Measurements from ENCODE around the gene PANK4. TPM values are rescaled to one million over a fixed set of nuclear protein-coding genes. Genes with fewer than 3 reads are reported as not detected.

The PANK4 gene
- total and polyA plus RNA-seq, 3 donors (not counting 1 experiment from before 2014, with no cell fraction given), result 14.2 to 28.5 (median 14.9) TPM

Other genes starting within 250 kb of the PANK4 start
- gene MORN1, start 135.0 kb downstream of the PANK4 start, total RNA-seq, result 10 to 100 TPM in 1 of 2 donors, 1 to 10 TPM in 1; 9.8 to 12.8 TPM
- 4.0 TPM for gene MORN1, start 135.0 kb downstream of the PANK4 start, polyA plus RNA-seq
- 100 to 1,000 TPM in 1 of 2 donors, 10 to 100 TPM in 1; 45.5 to 162 TPM for gene RER1, start 134.8 kb downstream of the PANK4 start, total RNA-seq
- 131 TPM for gene RER1, start 134.8 kb downstream of the PANK4 start, polyA plus RNA-seq
- 10 to 100 TPM; 29.5 to 32.8 TPM for gene PEX10, start 114.0 kb downstream of the PANK4 start, total RNA-seq
- gene PEX10, start 114.0 kb downstream of the PANK4 start, polyA plus RNA-seq, result 22.4 TPM
- gene PLCH2, start 50.3 kb downstream of the PANK4 start, total RNA-seq, result 100 to 1,000 TPM; 113 to 157 TPM
- gene PLCH2, start 50.3 kb downstream of the PANK4 start, polyA plus RNA-seq, result 56.2 TPM
- gene HES5, start 3.7 kb upstream of the PANK4 start, total RNA-seq, result not detected
- gene HES5, start 3.7 kb upstream of the PANK4 start, polyA plus RNA-seq, result not detected
- gene TNFRSF14, start 29.8 kb upstream of the PANK4 start, total RNA-seq, result 10 to 100 TPM; 12.9 to 19.0 TPM
- 19.6 TPM for gene TNFRSF14, start 29.8 kb upstream of the PANK4 start, polyA plus RNA-seq
- gene PRXL2B, start 60.2 kb upstream of the PANK4 start, total RNA-seq, result 10 to 100 TPM; 15.7 to 29.1 TPM
- 26.3 TPM for gene PRXL2B, start 60.2 kb upstream of the PANK4 start, polyA plus RNA-seq
- not detected for gene MMEL1, start 106.4 kb upstream of the PANK4 start, total RNA-seq
- gene MMEL1, start 106.4 kb upstream of the PANK4 start, polyA plus RNA-seq, result not detected